ENCODE results near the gene ASTN2. TPM values are rescaled to one million over a fixed set of nuclear protein-coding genes. Genes with fewer than 3 reads are reported as not detected.

ASTN2 gene
- total RNA-seq, 2 donors from 2014 or later: 113 to 153 TPM

DNA sequence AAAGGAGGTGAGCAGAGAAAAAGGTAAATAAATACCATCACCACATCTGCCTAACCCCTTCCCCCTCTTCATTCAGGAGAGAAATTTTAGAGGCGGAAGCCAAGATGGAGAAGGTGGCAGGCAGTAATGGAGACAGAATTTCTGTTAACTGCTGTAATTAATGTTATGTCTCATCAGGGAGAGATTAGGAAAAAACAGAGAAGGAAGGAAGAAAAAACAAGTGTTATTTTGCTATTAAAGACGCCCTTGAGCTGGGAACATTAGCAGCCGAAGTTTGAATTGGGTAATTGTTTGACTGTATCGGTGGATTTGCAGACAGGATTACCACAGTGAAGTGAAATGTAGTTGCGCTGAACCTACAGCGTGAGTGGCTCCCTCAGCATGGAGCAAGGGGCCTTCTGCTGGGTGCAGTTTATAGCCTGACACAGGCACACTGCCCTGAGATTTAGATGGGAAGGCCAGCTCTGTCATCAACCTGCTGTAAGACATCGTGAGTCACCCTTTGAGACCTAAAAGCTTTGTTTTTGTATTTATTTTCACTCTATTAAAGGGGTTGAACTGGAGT, 136.3 kb downstream of the ASTN2 start:
- Histone ChIP-seq H3K36me3 (no peaks in the 10 kb centered on the region), H3K4me3 (no peak overlapping the region), H3K27ac (no peak overlapping the region), H3K9me3 (no peaks in the 10 kb centered on the region), H3K4me1 (replicated peaks) (no peaks in the 10 kb centered on the region), H3K27me3 (replicated peaks; ENCODE audit: insufficient read depth) (no peaks in the 10 kb centered on the region)
- WGBS: 71% methylated on average over 7 of the region's 7 CpGs
- intact Hi-C loops (cut with DNase I): no loop called here
- TF ChIP-seq POLR2AphosphoS5 (IDR thresholded peaks at IDR 0.05): no peak
- TF ChIP-seq POLR2A (IDR thresholded peaks at IDR 0.05): no peak
- no peak for DNase-seq (ENCODE audit: low spot score)

DNA sequence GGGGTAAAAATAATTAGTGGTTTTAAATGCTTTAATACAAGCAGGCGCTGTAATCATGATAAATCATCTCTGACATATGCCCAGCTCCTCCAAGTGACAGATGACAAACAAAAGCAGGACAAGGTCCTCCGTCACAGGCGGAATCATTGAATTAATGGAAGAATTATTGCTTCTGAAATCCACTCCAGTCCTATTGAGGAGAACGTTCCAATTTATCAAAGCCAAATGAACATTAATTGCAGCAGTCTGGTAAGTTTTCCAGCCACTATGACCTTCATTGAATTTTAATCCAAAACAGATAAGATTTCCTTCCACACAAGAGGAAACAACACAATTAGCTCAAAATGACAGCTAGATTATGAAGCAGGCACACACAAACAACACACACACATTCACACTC, 136.8 kb downstream of the ASTN2 start:
- WGBS: 51% methylated on average over 4 of the region's 4 CpGs
- no peaks in the 10 kb centered on the region for H3K4me1 ChIP-seq (replicated peaks)
- no peak overlapping the region for H3K27ac ChIP-seq
- no peaks in the 10 kb centered on the region for H3K27me3 ChIP-seq (replicated peaks; ENCODE audit: insufficient read depth)
- intact Hi-C loops (cut with DNase I): no loop called here
- DNase-seq (ENCODE audit: low spot score): no peak
- TF ChIP-seq CTCF (IDR thresholded peaks at IDR 0.05) (no peak), POLR2A (IDR thresholded peaks at IDR 0.05) (no peak), POLR2AphosphoS5 (IDR thresholded peaks at IDR 0.05) (no peak)
- no peaks in the 10 kb centered on the region for H3K36me3 ChIP-seq
- H3K9me3 ChIP-seq: no peaks in the 10 kb centered on the region
- no peak overlapping the region for H3K4me3 ChIP-seq

DNA sequence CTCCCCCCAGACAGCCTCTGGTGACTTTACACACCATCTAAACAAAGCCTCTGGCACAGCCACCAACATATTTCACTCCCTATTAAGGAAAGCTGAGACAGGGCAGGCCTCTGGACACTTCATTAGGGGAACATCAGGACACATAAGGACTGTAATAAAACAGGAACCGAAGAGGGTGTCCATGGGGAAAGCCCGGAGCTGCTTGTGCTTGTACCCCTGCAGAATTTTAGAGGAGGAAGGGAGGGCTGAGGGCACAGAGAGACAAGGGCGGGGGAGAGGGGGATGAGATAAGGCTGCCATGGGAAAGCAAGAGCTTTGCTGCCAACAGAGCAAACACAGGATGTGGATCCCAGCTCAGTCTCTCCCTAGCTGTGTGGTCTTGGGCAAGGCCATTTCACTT, 138.4 kb downstream of the ASTN2 start:
- no peak for TF ChIP-seq POLR2AphosphoS5 (IDR thresholded peaks at IDR 0.05)
- TF ChIP-seq POLR2A (IDR thresholded peaks at IDR 0.05): no peak
- no peak for TF ChIP-seq CTCF (IDR thresholded peaks at IDR 0.05)
- Histone ChIP-seq H3K36me3 (no peaks in the 10 kb centered on the region), H3K27ac (no peak overlapping the region), H3K9me3 (no peaks in the 10 kb centered on the region), H3K27me3 (replicated peaks; ENCODE audit: insufficient read depth) (no peaks in the 10 kb centered on the region), H3K4me3 (no peak overlapping the region), H3K4me1 (replicated peaks) (no peaks in the 10 kb centered on the region)
- 69% methylated on average over 3 of the region's 3 CpGs for WGBS
- no peak for DNase-seq (ENCODE audit: low spot score)
- intact Hi-C loops (cut with DNase I): no loop called here

- TF ChIP-seq POLR2A (IDR thresholded peaks at IDR 0.05) (no peak), POLR2AphosphoS5 (IDR thresholded peaks at IDR 0.05) (no peak), CTCF (IDR thresholded peaks at IDR 0.05) (no peak)
- DNase-seq (ENCODE audit: low spot score): no peak
- Histone ChIP-seq H3K4me1 (replicated peaks) (no peaks in the 10 kb centered on the region), H3K27me3 (replicated peaks; ENCODE audit: insufficient read depth) (no peaks in the 10 kb centered on the region), H3K27ac (no peak overlapping the region), H3K36me3 (no peaks in the 10 kb centered on the region), H3K9me3 (no peaks in the 10 kb centered on the region), H3K4me3 (no peak overlapping the region)
- WGBS: 67% methylated on average over 1 of the region's 1 CpG
- intact Hi-C loops (cut with DNase I): no loop called here
Measured at GRCh38 chr9:117273612-117274011, 141.2 kb downstream of the ASTN2 start.

DNA sequence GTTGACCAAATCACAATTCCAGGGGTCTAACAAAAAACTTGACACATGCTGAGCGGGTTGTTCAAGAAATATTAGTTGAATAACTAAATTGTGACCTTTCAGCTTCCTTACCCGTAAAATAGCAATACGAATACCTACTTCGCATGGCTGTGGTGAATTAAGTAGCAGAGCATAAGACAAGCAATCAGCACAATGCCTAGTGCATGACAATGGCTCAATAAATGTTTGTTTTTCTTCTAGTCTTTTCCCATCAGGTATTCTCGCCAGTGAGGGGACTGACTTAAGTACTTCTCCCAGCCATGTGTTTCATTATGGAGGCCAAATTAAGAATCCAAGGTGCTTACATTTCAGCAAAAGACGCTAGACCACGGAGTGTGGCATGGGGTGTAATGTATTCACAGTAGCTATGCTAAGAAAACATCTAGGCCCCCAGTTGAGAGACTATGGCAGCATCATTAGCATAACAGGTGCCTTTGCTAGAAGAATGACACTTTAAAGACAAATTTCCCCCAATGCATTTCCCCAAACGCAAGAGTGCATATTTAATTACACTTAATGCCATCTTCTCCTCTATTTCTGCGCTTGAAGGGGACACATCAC, 145.9 kb downstream of the ASTN2 start:
- Histone ChIP-seq H3K27me3 (replicated peaks; ENCODE audit: insufficient read depth) (no peaks in the 10 kb centered on the region), H3K4me1 (replicated peaks) (no peaks in the 10 kb centered on the region), H3K4me3 (no peak overlapping the region), H3K9me3 (no peaks in the 10 kb centered on the region), H3K27ac (no peak overlapping the region), H3K36me3 (no peaks in the 10 kb centered on the region)
- no peak for DNase-seq (ENCODE audit: low spot score)
- no peak for TF ChIP-seq POLR2AphosphoS5 (IDR thresholded peaks at IDR 0.05)
- TF ChIP-seq POLR2A (IDR thresholded peaks at IDR 0.05): no peak
- TF ChIP-seq CTCF (IDR thresholded peaks at IDR 0.05): no peak
- 60% methylated on average over 9 of the region's 9 CpGs for WGBS
- intact Hi-C loops (cut with DNase I): no loop called here

Measured in prostate gland (tissue), 2 donors.